HG03571 (cell line): ENCODE measurements around the gene NDEL1.

Experiments
- ATAC-seq: cut with Tn5 transposase; IDR thresholded peaks from one replicate; pipeline ENCODE4 v1.9.1; 2021; ENCODE audit not compliant: unreplicated experiment

NDEL1 gene

DNA sequence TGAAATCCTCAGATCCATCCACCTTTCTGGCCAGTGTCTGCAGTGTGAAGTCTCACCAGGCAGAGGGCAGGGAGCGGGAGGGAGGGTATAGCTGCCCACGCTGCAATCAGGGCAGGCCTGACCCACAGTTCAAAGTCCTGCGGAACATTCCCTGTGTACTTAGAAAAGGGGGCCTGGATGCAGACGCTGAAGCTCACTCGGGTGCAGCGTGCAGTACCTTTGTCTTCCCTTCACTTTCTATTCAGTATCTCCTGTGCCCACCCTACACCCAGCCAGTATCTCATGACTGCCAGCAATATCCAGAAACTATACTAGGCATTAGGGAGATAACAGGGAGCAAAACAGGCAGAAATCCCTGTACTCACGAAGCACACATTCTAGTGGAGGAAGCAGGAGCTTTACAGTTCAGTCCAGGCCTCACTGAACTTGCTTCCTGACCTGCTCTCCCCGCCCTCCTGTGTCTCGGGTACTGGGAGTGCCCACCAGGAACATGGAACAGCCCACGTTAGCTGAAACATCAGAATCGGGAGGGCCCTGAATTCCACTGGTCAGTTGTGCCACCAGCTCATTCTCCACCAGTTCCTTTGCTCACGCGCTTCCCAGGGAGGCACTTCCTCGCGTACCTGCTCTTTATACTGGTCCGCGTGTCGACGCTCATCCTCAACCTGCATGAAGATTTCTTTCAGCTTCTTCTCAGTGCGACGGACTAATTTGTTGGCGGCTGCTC is 42.2 kb downstream of the NDEL1 start:
- no peak for ATAC-seq

- no peak for ATAC-seq
Measured at GRCh38 chr17:8479431-8479947, 43.8 kb downstream of the NDEL1 start.

- ATAC-seq: no peak
Measured at GRCh38 chr17:8480011-8480976, 44.6 kb downstream of the NDEL1 start.

DNA sequence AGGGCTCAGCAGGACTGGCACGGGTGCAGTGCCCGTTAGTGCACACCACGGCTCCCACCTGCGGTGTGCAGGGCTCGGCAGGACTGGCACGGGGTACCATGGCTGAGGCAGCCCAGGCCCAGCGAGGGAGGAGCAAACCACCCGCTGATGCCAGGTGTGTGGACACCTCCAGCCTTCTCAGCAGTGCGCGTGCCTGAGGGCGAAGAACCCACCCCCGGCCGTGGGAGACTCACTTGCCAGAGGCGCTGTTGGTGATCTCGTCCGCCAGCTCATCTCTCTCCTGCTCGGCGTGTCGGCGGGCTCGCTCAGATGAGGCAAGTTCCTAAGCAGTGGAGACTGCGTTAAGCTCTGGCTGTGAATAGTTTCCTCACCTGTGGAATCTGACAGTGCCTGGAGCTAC is 45.4 kb downstream of the NDEL1 start:
- ATAC-seq: no peak

GRCh38 chr17:8481703-8482102 is 46.0 kb downstream of the NDEL1 start:
- ATAC-seq: no peak

- no peak for ATAC-seq
Measured at GRCh38 chr17:8482546-8482945, 46.9 kb downstream of the NDEL1 start.

- ATAC-seq: no peak
Measured at GRCh38 chr17:8484465-8484864, 48.8 kb downstream of the NDEL1 start.

GRCh38 chr17:8485491-8485890 is 49.8 kb downstream of the NDEL1 start:
- no peak for ATAC-seq

DNA sequence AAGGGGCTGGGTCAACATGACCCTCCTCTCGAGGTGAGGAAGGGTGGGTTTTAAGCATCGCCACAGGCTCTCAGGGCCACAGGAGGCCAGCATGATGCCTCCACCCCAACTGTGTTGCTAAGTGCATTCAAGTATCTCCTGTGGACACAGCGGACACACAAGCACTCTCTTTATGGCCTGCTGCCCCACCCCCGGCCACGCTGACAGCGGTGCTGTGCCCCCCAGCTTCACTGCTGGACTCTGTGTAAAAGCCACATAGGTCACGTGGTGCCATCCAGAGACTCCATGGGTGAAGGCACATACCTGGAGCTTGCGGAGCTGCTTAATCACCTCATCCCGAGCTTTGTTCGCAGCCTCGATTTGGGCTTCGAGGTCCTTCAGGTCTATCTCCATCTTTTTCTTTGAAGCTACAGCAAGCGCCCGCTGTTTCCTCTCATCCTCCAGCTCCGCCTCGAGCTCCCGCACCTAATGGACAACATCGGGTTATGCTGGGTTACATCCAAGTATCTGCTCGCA is 51.5 kb downstream of the NDEL1 start:
- ATAC-seq: no peak

- ATAC-seq: no peak
Measured at GRCh38 chr17:8487743-8488142, 52.1 kb downstream of the NDEL1 start.

DNA sequence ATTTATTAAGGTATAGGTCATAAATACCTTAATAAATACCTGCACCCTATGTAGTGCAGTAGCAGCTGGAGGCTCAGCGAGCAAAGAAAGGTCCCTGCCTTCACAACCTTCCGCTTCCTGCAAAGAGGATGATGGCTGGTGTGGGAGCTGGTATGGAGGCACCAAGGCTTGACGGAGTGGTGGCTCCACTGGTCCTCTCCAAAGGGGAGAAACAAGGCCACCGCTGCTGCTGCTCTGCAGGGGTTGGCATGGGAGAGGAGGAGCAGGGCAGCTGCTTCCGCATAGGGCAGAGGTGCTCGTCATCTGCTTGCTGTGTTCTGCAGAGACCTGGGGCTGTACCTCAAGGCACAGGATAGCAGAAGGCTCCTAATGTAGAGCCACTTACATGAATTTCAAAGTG is 52.8 kb downstream of the NDEL1 start:
- ATAC-seq: no peak

- no peak for ATAC-seq
Measured at GRCh38 chr17:8488901-8489300, 53.2 kb downstream of the NDEL1 start.

DNA sequence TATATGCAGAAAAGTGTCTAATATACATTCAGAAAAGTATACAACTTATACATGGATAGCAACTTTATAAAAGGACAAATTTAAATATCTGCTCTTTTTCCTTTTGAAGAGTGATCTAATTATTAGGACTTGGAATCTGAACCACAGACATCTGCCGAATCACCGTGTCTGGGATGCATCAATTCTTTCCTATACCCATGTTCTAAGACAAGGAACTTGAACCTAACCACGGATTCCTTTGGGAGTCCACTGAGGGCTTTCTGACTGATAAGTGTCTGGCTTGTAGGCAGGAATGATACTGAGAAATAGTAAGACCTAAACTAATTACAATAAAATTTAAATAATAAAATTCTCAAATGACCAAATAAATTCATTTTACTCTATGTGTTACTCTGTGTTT is 54.2 kb downstream of the NDEL1 start:
- ATAC-seq: no peak

DNA sequence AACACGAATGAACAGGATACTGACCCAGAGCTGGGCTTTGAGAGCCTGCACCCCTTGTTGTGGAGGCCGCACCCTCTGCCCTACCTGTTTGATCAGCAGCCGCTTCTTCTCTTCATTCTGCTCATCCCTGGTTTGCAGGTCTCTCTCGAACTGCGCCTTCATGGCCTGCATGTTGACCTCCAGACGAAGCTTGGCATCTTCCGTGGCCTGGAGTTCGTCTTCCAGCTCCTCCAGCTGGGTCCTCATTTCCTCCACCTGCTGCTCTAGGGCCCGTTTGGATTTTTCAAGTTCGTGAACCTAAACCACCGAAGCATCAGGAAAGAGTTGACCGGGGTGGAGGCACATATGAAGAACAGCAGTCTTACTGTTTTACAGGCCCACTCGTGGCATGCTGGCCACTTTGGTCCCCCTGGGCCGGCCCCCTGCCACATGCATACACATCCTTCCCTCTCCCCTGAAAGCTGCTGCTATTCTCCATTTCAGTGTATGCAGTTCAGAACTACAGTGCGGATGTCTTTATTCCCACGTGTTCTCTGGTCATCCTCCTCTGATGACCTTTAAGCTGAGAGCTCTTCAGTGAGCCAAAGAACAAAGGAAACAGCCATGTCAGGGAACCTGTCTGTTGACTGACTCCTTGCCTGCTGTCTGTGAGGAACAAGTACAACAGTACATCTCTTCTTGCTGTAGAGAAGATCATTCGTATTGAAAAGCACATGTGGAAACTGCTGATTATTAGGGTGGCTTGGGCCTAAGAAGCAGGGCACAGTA is 54.8 kb downstream of the NDEL1 start:
- ATAC-seq: no peak

DNA sequence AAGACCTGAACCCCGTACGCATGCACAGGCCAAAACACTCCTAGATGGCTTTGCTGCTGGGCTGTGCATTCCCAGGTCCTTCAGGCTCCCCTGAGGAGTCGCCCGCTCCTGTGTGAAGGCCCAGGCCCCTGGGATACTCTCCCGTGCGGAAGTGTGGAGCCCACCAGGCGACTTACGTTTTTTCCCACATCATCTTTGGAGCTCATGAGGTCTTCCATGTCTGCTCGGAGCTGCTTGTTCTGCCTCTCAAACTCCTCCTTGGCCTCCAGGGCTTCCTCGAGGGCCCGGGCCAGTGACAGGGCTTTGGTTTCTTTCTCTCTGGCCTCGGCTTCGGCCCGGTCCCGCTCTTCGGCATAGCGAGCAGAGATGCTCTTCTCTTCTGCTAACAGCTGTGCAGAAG is 56.4 kb downstream of the NDEL1 start:
- ATAC-seq: no peak

DNA sequence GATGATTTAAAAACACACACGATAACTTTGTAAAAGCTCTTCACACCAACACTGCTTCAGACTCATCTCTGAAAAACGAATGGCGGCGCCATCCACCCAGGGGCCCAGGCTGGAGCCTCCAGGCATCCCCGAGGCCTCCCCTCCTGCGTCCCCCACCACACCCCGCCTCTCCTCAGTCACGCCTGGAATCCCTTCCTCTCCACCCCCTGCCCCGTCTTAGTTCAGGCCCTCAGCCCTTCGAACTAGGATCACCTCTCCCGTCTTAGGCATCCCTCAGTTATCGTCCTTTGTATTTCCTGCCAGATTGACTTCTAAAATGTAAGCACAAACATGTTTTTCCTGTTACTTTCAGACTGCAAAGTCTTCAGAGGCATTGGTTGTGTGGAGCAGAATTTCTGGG is 58.3 kb downstream of the NDEL1 start:
- no peak for ATAC-seq

DNA sequence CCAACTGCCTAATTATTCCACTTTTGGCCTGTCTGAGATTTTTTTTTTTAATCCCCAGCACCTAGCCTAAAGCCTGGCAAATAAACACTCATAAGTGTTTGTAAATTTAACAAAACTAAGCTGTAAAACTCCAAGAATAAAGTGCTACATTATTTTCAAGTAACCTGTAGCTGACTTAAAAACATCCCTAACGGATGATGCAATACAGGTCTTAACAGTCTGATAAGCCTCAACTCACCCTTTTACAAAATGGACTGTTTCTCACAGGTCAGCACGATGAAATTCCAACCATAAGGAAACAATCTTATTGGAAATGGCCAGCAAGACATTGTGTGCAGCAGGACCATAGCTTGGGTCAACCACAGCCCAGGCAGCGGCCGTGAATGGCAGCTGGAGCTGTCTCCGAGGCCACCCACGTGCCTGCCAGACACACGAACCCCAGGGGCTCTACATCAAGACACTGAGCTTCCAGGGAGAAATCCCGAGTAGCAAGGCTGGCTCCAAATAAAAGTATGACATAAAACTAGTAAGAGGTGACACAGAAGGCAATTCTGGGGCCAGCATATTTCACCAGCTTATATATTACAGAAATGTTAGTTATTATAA is 58.9 kb downstream of the NDEL1 start:
- ATAC-seq: no peak

GRCh38 chr17:8496081-8496480 is 60.4 kb downstream of the NDEL1 start:
- no peak for ATAC-seq

GRCh38 chr17:8499171-8499570 is 63.5 kb downstream of the NDEL1 start:
- ATAC-seq: no peak

- no peak for ATAC-seq
Measured at GRCh38 chr17:8499614-8500013, 63.9 kb downstream of the NDEL1 start.

GRCh38 chr17:8500609-8501008 is 64.9 kb downstream of the NDEL1 start:
- ATAC-seq: no peak
